ENCODE data around the gene GJA9. TPM values are rescaled to one million over a fixed set of nuclear protein-coding genes. Genes with fewer than 3 reads are reported as not detected.
"Not testable (repeated sequence)": the region's sequence is repeated elsewhere in the genome, so short reads cannot be mapped to it uniquely, and the experiment has no call there.

GJA9 gene
- total RNA-seq, 6 experiments from 2014 or later, result not detected

DNA sequence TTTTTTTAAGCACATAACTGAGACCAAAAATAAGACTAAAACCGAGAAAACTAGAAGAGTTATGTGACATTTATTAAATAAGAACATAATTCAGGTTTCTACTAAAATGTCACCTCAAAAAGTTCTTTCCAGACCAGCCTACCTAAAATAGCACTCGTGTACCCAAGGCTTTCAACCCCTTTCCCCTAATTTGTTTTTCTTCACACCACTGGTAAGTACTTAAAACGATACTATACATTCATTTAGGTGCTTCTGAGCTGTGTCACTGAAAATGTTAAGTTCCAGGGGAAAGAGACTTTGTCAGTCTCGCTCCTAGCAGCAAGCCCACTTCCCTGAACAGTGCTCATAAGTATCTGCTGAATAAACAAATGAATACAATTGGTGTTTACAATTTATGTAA lies 28.6 kb downstream of the GJA9 start:
- H3K9me3 Mint-ChIP-seq, result no peaks in the 10 kb centered on the region
- H3K36me3 Mint-ChIP-seq (ENCODE audit: low read depth), result peaks cover 17% of the 10 kb centered on the region
- H3K4me3 Mint-ChIP-seq, result no peak overlapping the region
- no peaks in the 10 kb centered on the region for H3K27me3 Mint-ChIP-seq (ENCODE audit: insufficient read depth)
- H3K27ac Mint-ChIP-seq, result no peak overlapping the region
- no peak for DNase-seq
- H3K4me1 Mint-ChIP-seq (ENCODE audit: low read depth), result peaks cover 6% of the 10 kb centered on the region; the same call in 1 of the 2 replicates
- TF ChIP-seq, protein P1, sequence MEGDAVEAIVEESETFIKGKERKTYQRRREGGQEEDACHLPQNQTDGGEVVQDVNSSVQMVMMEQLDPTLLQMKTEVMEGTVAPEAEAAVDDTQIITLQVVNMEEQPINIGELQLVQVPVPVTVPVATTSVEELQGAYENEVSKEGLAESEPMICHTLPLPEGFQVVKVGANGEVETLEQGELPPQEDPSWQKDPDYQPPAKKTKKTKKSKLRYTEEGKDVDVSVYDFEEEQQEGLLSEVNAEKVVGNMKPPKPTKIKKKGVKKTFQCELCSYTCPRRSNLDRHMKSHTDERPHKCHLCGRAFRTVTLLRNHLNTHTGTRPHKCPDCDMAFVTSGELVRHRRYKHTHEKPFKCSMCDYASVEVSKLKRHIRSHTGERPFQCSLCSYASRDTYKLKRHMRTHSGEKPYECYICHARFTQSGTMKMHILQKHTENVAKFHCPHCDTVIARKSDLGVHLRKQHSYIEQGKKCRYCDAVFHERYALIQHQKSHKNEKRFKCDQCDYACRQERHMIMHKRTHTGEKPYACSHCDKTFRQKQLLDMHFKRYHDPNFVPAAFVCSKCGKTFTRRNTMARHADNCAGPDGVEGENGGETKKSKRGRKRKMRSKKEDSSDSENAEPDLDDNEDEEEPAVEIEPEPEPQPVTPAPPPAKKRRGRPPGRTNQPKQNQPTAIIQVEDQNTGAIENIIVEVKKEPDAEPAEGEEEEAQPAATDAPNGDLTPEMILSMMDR (IDR thresholded peaks at IDR 0.05), result no peak

DNA sequence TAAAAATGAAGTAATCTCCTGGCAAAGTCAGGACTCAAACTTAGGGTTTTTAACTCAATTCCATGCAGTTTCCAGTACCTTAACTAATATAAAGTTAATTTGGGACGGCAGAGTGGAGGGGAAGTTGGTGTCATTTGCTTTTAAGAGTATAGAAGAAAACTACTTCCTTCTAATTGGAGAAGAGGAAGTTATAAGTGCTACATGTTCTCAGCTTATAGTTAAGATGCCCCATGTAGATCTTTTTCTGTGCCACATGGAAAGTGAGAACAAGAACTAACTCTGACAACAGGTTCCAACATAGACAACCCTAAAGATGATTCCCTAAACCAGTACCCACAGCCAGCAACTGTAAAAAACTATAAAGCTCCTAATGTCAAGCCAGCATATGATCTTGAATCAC lies 33.3 kb downstream of the GJA9 start:
- Mint-ChIP-seq H3K9me3 (no peaks in the 10 kb centered on the region), H3K27ac (no peak overlapping the region), H3K4me1 (ENCODE audit: low read depth) (no peaks in the 10 kb centered on the region), H3K36me3 (ENCODE audit: low read depth) (peaks cover 27% of the 10 kb centered on the region), H3K4me3 (no peak overlapping the region), H3K27me3 (ENCODE audit: insufficient read depth) (no peaks in the 10 kb centered on the region)
- DNase-seq, result no peak
- TF ChIP-seq, protein P1 (IDR thresholded peaks at IDR 0.05), result no peak

DNA sequence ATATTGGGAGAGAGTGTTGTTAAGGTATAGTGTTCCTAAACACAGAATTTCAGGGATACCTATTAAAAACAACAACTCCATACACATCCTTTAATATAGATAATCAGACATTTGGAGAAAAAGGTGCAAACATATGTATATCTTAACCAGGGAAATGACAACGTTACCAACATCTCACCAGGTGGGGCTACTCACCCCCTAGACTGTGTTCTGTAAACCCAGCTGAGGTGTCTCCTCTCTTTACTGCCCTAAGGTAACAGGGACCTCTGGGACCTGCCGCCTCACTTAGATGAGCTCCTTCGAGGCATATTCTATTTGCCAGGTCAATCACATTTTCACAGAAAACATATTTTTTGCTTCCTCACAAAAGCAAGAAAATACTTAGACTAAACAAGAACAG lies 35.2 kb downstream of the GJA9 start:
- Mint-ChIP-seq H3K4me1 (ENCODE audit: low read depth) (no peaks in the 10 kb centered on the region), H3K4me3 (no peak overlapping the region), H3K9me3 (no peaks in the 10 kb centered on the region), H3K27me3 (ENCODE audit: insufficient read depth) (no peaks in the 10 kb centered on the region), H3K27ac (peak overlapping the region; percentile 7; the same call in 1 of the 2 replicates), H3K36me3 (ENCODE audit: low read depth) (peaks cover 19% of the 10 kb centered on the region)
- TF ChIP-seq, protein P1 (IDR thresholded peaks at IDR 0.05), result no peak
- DNase-seq, result no peak

DNA sequence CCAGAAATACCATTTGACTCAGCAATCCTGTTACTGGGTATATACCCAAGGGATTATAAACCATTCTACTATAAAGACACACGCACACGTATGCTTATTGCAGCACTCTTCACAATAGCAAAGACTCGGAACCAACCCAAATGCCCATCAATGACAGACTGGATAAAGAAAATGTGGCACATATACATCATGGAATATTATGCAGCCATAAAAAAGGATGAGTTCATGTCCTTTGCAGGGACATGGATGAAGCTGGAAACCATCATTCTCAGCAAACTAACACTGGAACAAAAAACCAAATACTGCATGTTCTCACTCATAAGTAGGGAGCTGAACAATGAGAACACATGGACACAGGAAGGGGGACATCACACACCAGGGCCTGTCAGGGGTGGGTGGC lies 36.3 kb downstream of the GJA9 start:
- not testable (repeated sequence) for DNase-seq; H3K4me1 Mint-ChIP-seq (ENCODE audit: low read depth); H3K4me3 Mint-ChIP-seq; H3K27me3 Mint-ChIP-seq (ENCODE audit: insufficient read depth); H3K27ac Mint-ChIP-seq; H3K9me3 Mint-ChIP-seq
- peaks cover 17% of the 10 kb centered on the region for H3K36me3 Mint-ChIP-seq (ENCODE audit: low read depth)

DNA sequence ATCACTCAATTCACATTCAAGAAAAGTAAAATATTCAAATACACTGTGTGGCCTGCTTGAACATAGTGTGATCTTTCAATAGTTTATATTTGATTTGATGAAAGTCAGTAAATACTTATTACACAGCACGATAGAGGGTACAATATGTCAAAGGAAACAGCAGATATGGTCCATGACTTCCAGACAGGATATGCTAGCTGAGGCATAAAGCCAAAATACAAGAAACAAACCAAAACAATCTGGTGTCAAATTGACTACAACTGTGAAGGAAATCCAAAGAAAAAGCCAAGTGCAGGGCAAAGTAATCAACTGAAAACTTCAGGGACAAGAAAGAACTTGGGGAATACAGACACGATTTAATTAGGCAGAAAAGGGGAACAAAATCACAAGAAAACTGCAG lies 41.1 kb downstream of the GJA9 start:
- TF ChIP-seq, protein P1 (IDR thresholded peaks at IDR 0.05), result no peak
- Mint-ChIP-seq H3K36me3 (ENCODE audit: low read depth) (peaks cover 23% of the 10 kb centered on the region), H3K27ac (no peak overlapping the region), H3K9me3 (no peaks in the 10 kb centered on the region), H3K4me3 (no peak overlapping the region), H3K4me1 (ENCODE audit: low read depth) (no peaks in the 10 kb centered on the region), H3K27me3 (ENCODE audit: insufficient read depth) (no peaks in the 10 kb centered on the region)
- no peak for DNase-seq

DNA sequence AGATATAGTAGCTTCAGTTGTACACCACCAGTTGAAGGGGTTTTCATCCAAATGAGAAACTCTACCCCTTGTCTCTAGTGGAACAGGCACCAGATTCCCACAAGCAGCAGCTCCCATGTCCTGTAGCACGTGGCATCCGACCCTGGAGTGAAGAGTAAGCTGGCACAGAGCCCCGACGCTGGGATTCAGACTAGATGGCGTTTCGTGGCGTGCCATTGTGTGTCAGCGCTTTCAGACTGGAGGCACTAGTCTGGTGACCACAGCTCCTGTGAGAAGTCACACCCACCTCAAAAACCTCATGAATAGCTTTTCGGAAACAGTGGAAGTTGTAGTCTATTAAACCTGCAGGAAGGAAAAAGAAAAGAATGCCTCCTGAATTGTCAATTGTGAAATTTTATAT lies 42.0 kb downstream of the GJA9 start:
- H3K27me3 Mint-ChIP-seq (ENCODE audit: insufficient read depth), result no peaks in the 10 kb centered on the region
- no peak overlapping the region for H3K27ac Mint-ChIP-seq
- TF ChIP-seq, protein P1 (IDR thresholded peaks at IDR 0.05), result no peak
- H3K4me1 Mint-ChIP-seq (ENCODE audit: low read depth), result no peaks in the 10 kb centered on the region
- no peak overlapping the region for H3K4me3 Mint-ChIP-seq
- DNase-seq, result no peak
- H3K9me3 Mint-ChIP-seq, result no peaks in the 10 kb centered on the region
- H3K36me3 Mint-ChIP-seq (ENCODE audit: low read depth), result peaks cover 16% of the 10 kb centered on the region

DNA sequence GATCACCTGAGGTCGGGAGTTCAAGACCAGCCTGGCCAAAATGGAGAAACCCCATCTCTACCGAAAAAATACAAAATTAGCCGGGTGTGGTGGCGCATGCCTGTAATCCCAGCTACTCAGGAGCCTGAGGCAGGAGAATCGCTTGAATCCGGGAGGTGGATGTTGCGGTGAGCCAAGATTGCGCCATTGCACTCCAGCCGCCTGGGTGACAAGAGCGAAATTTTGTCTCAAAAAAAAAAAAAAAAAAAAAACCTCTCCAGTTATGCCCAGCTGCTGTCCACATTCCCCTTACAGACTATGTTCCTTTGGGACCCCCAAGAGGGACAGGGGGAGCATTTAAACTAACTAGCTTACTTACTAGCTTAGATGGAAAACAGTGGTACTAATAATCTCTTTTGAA lies 45.1 kb downstream of the GJA9 start:
- H3K9me3 Mint-ChIP-seq; H3K27ac Mint-ChIP-seq; H3K4me1 Mint-ChIP-seq (ENCODE audit: low read depth); H3K36me3 Mint-ChIP-seq (ENCODE audit: low read depth); DNase-seq; H3K27me3 Mint-ChIP-seq (ENCODE audit: insufficient read depth); H3K4me3 Mint-ChIP-seq: not testable (repeated sequence)

All from HFFc6 (cell line).